Activated CD8-positive, alpha-beta T cell treated with anti-CD3 and anti-CD28 coated beads for 36 hours (primary cell): Measurements from ENCODE around the gene SLC44A4. TPM values are rescaled to one million over a fixed set of nuclear protein-coding genes. Genes with fewer than 3 reads are reported as not detected.
A peak's percentile ranks its signal among the peaks of the same experiment; 100 is the strongest.

Source experiments
- ATAC-seq: fragments of 200-7000 bp; cut with Tn5 transposase; one replicate; pipeline ENCODE4 v1.10.0; 2021; ENCODE audit warnings: mild to moderate bottlenecking, moderate library complexity
- CTCF ChIA-PET: fragments of 350-600 bp; sonication (Branson Sonifier 250); formaldehyde crosslinking; loops from one replicate; lab custom pipeline; 2021; ENCODE audit warnings: antibody characterized with exemption; lab: Charles Lee
- POLR2A ChIA-PET: fragments of 350-600 bp; sonication (Branson Sonifier 250); formaldehyde crosslinking; loops from one replicate; lab custom pipeline; 2021; ENCODE audit warnings: antibody characterized with exemption; lab: Charles Lee
- DNase-seq: peaks from one replicate; pipeline ENCODE4 v3.0.0-alpha.2; 2020
- H3K27ac Mint-ChIP-seq: one replicate; pipeline ENCODE4 v1.8.0; 2021; ENCODE audit warnings: mild to moderate bottlenecking, mixed read lengths
- H3K27me3 Mint-ChIP-seq: one replicate; pipeline ENCODE4 v1.8.0; 2021; ENCODE audit warnings: mixed read lengths
- H3K36me3 Mint-ChIP-seq: one replicate; pipeline ENCODE4 v1.8.0; 2021; ENCODE audit warnings: low read depth, mixed read lengths
- H3K4me1 Mint-ChIP-seq: one replicate; pipeline ENCODE4 v1.8.0; 2021; ENCODE audit warnings: low read depth, mixed read lengths
- H3K4me3 Mint-ChIP-seq: one replicate; pipeline ENCODE4 v1.8.0; 2021; ENCODE audit warnings: mild to moderate bottlenecking, moderate library complexity, mixed read lengths
- H3K9me3 Mint-ChIP-seq: one replicate; pipeline ENCODE4 v1.8.0; 2021; ENCODE audit warnings: mixed read lengths
- CTCF ChIP-seq: fragments of 200-600 bp; IDR thresholded peaks from one replicate; pipeline ENCODE4 v1.8.0; 2022; ENCODE audit warnings: antibody characterized with exemption, mild to moderate bottlenecking
- intact Hi-C: fragments of 100-400 bp; cut with micrococcal nuclease; formaldehyde crosslinking; loops from one replicate; pipeline ENCODE4 v1.10.0; 2022
- total RNA-seq, 2 experiments: library from RNA; stranded (reverse); gene quantifications; one replicate each; pipeline ENCODE4 v1.2.3, GENCODE V29; 2021

SLC44A4 gene
- total RNA-seq, 2 experiments from 2014 or later: not detected

GRCh38 chr6:31899215-31899614, 20.4 kb upstream of the SLC44A4 start:
- Mint-ChIP-seq H3K27me3 (no peaks in the 10 kb centered on the region), H3K9me3 (no peaks in the 10 kb centered on the region), H3K4me1 (peaks cover 36% of the 10 kb centered on the region), H3K27ac (peak overlapping the region; percentile 50), H3K36me3 (peaks cover 9% of the 10 kb centered on the region), H3K4me3 (peak overlapping the region; percentile 53)
- ATAC-seq (no peak), DNase-seq (no peak)
- CTCF ChIA-PET: interaction anchor here (2.9 kb wide), 1 partner anchor 53 kb away, joined by 13 read pairs; no protein-coding TSS in a partner anchor
- no peak for TF ChIP-seq CTCF
- POLR2A ChIA-PET: interaction anchor here (0.6 to 1.5 kb wide), 5 partner anchors 32 to 162 kb away, joined by 3 to 6 read pairs (median 4); partner anchors contain the start of genes DXO and VARS1
- intact Hi-C loops: no loop called here

- H3K27ac Mint-ChIP-seq: peak overlapping the region; percentile 95
- CTCF ChIA-PET: interaction anchor here (0.6 to 2.9 kb wide), 8 partner anchors 9 to 220 kb away, joined by 3 to 13 read pairs (median 4); partner anchors contain the start of genes DXO and NEU1
- intact Hi-C loops: no loop called here
- POLR2A ChIA-PET: interaction anchor here (0.8 to 1.5 kb wide), 10 partner anchors 15 to 1071 kb away, joined by 3 to 6 read pairs (median 3); partner anchors contain the start of genes CFB, DXO and VARS1
- H3K4me3 Mint-ChIP-seq: peak overlapping the region; percentile 87
- H3K4me1 Mint-ChIP-seq: peaks cover 36% of the 10 kb centered on the region
- H3K36me3 Mint-ChIP-seq: peaks cover 12% of the 10 kb centered on the region
- no peaks in the 10 kb centered on the region for H3K9me3 Mint-ChIP-seq
- peak; percentile 62 for DNase-seq
- H3K27me3 Mint-ChIP-seq: no peaks in the 10 kb centered on the region
- ATAC-seq: peak; percentile 32
- TF ChIP-seq CTCF: no peak
Measured at GRCh38 chr6:31898383-31899011, 19.7 kb upstream of the SLC44A4 start.

- H3K27me3 Mint-ChIP-seq: no peaks in the 10 kb centered on the region
- CTCF ChIA-PET: interaction anchor here (0.6 to 2.9 kb wide), 9 partner anchors 9 to 221 kb away, joined by 3 to 13 read pairs (median 4); partner anchors contain the start of genes DXO and NEU1
Measured at GRCh38 chr6:31897612-31898382, 19.0 kb upstream of the SLC44A4 start, which contains the start of gene EHMT2. TSS of gene EHMT2 (minus strand) at chr6:31897698. CDS start at chr6:31897677, 21 bp downstream.

GRCh38 chr6:31896856-31897611, 18.2 kb upstream of the SLC44A4 start:
- Mint-ChIP-seq H3K4me1 (peaks cover 32% of the 10 kb centered on the region), H3K9me3 (no peaks in the 10 kb centered on the region), H3K4me3 (peak overlapping the region; percentile 80), H3K36me3 (peaks cover 18% of the 10 kb centered on the region), H3K27me3 (no peaks in the 10 kb centered on the region), H3K27ac (peak overlapping the region; percentile 88)
- no peak for TF ChIP-seq CTCF
- ATAC-seq: no peak
- no peak for DNase-seq
- POLR2A ChIA-PET: interaction anchor here (0.9 to 1.3 kb wide), 7 partner anchors 10 to 202 kb away, joined by 3 to 4 read pairs (median 4); partner anchors contain the start of gene CFB
- CTCF ChIA-PET: interaction anchor here (0.6 to 2.9 kb wide), 4 partner anchors 8 to 55 kb away, joined by 3 to 13 read pairs (median 4); partner anchors contain the start of gene NEU1
- intact Hi-C loops: no loop called here

More at GRCh38 chr6:31897612-31898382, 19.0 kb upstream of the SLC44A4 start, which contains the start of gene EHMT2:
- DNase-seq: peak; percentile 87
- Mint-ChIP-seq H3K9me3 (no peaks in the 10 kb centered on the region), H3K36me3 (peaks cover 12% of the 10 kb centered on the region), H3K27ac (peak within 1 kb of the TSS; percentile 95), H3K4me1 (peaks cover 33% of the 10 kb centered on the region), H3K4me3 (peak within 1 kb of the TSS; percentile 87)
- intact Hi-C loops: no loop called here
- ATAC-seq: peak; percentile 63
- POLR2A ChIA-PET: interaction anchor here (0.8 to 1.5 kb wide), 15 partner anchors 11 to 1072 kb away, joined by 3 to 6 read pairs (median 3); partner anchors contain the start of genes CFB, DXO and VARS1
- no peak for TF ChIP-seq CTCF
